IPS DF 19.7 (cell line): ENCODE data around the gene TNC.

Experiments
- DNase-seq: peaks from one replicate; pipeline ENCODE4 v3.0.0-alpha.2; 2013; ENCODE audit warnings: low read depth, low spot score

The TNC gene

GRCh38 chr9:115050002-115050490 lies 67.9 kb downstream of the TNC start:
- DNase-seq = no peak

GRCh38 chr9:115046824-115047223 lies 71.1 kb downstream of the TNC start:
- no peak for DNase-seq

GRCh38 chr9:115046199-115046598 lies 71.8 kb downstream of the TNC start:
- no peak for DNase-seq

GRCh38 chr9:115043632-115044031 lies 74.3 kb downstream of the TNC start:
- DNase-seq = no peak

- DNase-seq = no peak
Observed at GRCh38 chr9:115042781-115043509, 75.0 kb downstream of the TNC start.

- DNase-seq = no peak
Observed at GRCh38 chr9:115039516-115040120, 78.3 kb downstream of the TNC start.

GRCh38 chr9:115038178-115038577 lies 79.8 kb downstream of the TNC start:
- DNase-seq = no peak

GRCh38 chr9:115036691-115037090 lies 81.3 kb downstream of the TNC start:
- DNase-seq = no peak

- no peak for DNase-seq
Observed at GRCh38 chr9:115035841-115036612, 81.9 kb downstream of the TNC start.

GRCh38 chr9:115034801-115035200 lies 83.2 kb downstream of the TNC start:
- no peak for DNase-seq

- no peak for DNase-seq
Observed at GRCh38 chr9:115033800-115034199, 84.2 kb downstream of the TNC start.

GRCh38 chr9:115032296-115032695 lies 85.7 kb downstream of the TNC start:
- no peak for DNase-seq

GRCh38 chr9:115030006-115030405 lies 88.0 kb downstream of the TNC start:
- no peak for DNase-seq

GRCh38 chr9:115025721-115026120 lies 92.2 kb downstream of the TNC start:
- no peak for DNase-seq

- no peak for DNase-seq
Observed at GRCh38 chr9:115024925-115025535, 92.9 kb downstream of the TNC start.

- no peak for DNase-seq
Observed at GRCh38 chr9:115022760-115023434, 95.1 kb downstream of the TNC start.

GRCh38 chr9:115018547-115019435 lies 99.2 kb downstream of the TNC start:
- no peak for DNase-seq

- DNase-seq = no peak
Observed at GRCh38 chr9:115016344-115016743, 101.6 kb downstream of the TNC start.

- DNase-seq = peak; percentile 25
Observed at GRCh38 chr9:115015018-115015635, 102.8 kb downstream of the TNC start.

- DNase-seq = no peak
Observed at GRCh38 chr9:115014438-115014837, 103.5 kb downstream of the TNC start.
